Choroid plexus epithelial cell (primary cell): ENCODE data around the gene SORL1-AS1.

Source experiments
- DNase-seq: peaks from one replicate; pipeline ENCODE4 v3.0.0-alpha.2; 2010; ENCODE audit warnings: low read depth
- H3K4me3 ChIP-seq: 2 replicates; pipeline ENCODE4 v1.5.1; 2011; ENCODE audit warnings: low read depth, mild to moderate bottlenecking, control low read depth, low read length, moderate library complexity
- CTCF ChIP-seq: conservative IDR thresholded peaks from 2 replicates; pipeline ENCODE4 v1.5.1; 2011; ENCODE audit warnings: low read depth, mild to moderate bottlenecking, control low read depth, inconsistent platforms, low read length, moderate library complexity

Gene SORL1-AS1

DNA sequence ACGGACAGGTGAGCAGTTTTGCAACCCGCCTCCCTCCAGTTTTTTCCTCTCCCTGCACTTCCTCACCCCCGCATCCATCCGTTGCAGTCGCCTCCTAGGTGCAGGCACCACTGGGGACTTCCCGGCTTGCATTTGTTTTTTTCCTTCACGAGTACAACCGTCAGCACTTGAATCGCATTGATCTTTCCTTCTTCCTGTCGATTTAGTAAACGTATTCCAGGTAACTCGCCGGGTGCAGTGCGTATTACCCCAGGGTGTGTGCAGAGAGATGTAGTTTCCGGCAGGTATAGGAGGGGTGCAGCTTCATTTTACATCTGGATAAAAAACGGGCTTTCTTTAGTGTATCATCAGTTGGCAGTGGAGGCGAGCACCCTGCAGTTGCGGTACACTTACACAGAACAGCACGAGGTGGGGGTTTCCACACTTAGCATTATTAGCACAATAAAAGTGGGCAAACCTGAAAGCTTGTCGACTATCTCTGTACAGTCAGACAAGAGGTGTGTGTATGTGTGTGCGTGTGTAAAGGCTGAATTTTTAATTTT, at the start of gene SORL1-AS1:
Gene SORL1-AS1, minus strand, starts transcription at position 359 of the 542 bp plus-strand sequence.
- H3K4me3 ChIP-seq, result peak within 1 kb of the TSS; percentile 54
- DNase-seq, result no peak
- TF ChIP-seq CTCF, result no peak

GRCh38 chr11:121500717-121501116, 48.0 kb upstream of the SORL1-AS1 start:
- no peak overlapping the region for H3K4me3 ChIP-seq
- no peak for TF ChIP-seq CTCF
- DNase-seq, result no peak

DNA sequence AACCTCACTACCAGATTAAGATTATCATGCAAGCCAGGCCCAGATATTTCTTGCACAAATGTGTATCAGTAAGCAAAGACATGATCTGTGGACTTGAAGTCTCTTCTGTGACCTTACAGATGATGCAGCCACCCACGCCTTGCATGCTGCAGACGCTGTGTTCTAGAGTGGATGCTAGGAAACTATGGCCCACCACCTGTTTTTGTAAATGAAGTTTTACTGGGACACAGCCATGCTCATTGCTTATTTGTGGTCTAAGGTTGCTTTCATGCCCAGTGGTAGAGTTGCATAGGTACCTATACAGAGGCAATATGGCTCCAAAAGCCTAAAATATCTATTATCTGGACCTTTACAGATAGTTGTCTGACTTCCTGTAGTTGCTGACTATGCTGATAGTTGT, 47.5 kb upstream of the SORL1-AS1 start:
- no peak overlapping the region for H3K4me3 ChIP-seq
- TF ChIP-seq CTCF, result no peak
- DNase-seq, result no peak

- no peak for TF ChIP-seq CTCF
- no peak overlapping the region for H3K4me3 ChIP-seq
- no peak for DNase-seq
These were observed 46.6 kb upstream of the SORL1-AS1 start for GRCh38 chr11:121499405-121499804.

- H3K4me3 ChIP-seq, result no peak overlapping the region
- DNase-seq, result no peak
- no peak for TF ChIP-seq CTCF
These were observed 44.6 kb upstream of the SORL1-AS1 start for GRCh38 chr11:121497176-121497998.

DNA sequence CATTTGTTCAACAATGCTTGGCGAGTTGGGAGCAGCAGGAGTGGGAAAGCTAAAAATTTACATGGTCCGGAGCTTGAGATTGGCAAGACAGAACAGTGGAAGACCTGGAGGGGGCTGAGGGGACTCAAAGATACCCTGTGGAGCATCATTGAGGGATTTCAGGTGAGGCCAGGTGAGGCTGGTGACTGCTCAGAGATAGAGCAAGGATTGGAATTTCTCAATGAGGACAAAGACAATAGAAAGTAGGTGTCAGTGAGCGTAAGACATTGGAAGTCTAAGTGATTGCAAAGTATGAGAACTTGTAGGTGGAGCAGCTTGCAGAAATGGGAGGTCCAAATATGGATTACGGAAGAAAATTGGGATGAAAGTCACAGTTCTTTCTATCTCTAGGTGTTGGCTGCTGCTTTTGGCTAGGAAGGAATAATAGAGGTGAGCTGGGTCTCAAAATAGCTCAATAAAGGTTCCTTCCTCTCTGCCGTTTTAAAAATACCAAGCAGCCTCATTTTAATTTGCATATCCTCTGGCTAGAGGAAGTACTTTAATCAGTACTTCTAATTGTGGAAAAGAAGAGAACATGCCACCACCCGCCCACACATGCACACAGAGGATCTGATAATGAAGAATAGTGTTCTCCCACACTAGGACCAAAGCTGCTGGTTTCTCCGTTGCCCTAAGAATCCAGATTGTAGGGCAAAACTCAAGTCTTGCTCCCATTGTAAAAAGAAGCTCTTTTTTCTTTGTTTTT, 41.8 kb upstream of the SORL1-AS1 start:
- no peak overlapping the region for H3K4me3 ChIP-seq
- TF ChIP-seq CTCF, result no peak
- DNase-seq, result no peak
